Posterior cingulate gyrus (tissue), 11 donors: ENCODE results near the gene CEMIP2.

Experiments
- DNase-seq, 10 donors: peaks; one replicate each; pipeline versions ENCODE4 v3.0.0 to v3.0.0-alpha.2; 2020 to 2021; ENCODE audit warnings: mixed read lengths in 3 of 10
- intact Hi-C: fragments of 100-400 bp; cut with DNase I; formaldehyde crosslinking; loops from one replicate; pipeline ENCODE4 v1.15.1; 2023

The CEMIP2 gene

DNA sequence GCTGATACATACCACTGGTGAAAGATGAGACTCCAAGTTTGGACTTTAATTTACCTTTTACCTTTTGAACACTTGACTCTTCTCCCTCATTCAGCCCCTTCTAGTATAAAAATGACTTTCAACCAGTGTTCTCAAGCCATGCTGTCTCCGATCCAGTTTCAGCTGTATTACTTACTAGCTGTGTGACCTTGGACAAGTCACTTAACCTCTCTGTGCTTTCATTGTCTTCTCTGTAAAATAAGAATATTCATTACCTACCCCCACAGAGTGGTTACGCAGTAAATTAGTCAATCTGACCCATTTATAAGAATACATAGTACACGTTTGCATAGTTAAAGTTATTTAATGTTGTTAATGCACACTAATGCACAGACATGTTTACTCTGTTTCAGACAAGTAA is 12.6 kb upstream of the CEMIP2 start:
- intact Hi-C loops = no loop called here
- DNase-seq = no peak

DNA sequence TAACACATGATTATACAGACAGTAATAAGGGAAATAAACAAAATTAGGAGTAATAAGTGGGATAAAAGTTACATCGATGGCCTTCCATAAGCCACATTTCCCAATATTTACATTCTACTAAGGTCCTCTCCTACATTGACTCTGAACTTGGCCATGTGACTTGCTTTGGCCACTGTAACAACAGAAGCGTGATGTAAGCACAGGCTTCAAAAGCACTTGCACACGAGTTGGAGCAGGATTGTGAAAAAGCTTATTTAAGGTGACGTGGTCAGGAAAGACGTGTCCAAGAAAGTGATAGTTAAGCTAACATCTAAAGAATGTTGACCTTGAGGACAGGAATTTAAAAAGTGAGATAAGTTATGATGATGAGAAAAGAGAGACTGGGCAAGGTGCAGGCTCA is 9.8 kb upstream of the CEMIP2 start:
- no peak for DNase-seq
- intact Hi-C loops = no loop called here

DNA sequence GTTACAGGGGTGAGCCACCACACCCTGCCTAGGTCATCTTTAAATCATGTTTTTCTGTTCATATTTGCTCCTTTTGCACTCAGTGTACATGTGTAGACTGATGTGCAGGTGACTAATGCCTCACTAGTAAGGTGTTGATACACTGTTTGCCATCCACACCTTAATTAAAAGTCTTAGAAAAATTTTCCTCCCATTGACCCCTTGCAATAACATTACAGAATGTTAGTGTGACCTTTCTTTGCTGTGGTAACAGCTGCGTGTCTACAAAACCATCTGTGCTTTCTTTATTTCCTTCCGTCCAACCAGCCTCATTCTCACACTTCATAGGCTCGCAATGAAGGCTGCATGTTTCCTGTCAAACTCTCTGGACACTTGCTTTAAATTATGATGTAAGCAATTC is 6.6 kb upstream of the CEMIP2 start:
- DNase-seq = no peak

DNA sequence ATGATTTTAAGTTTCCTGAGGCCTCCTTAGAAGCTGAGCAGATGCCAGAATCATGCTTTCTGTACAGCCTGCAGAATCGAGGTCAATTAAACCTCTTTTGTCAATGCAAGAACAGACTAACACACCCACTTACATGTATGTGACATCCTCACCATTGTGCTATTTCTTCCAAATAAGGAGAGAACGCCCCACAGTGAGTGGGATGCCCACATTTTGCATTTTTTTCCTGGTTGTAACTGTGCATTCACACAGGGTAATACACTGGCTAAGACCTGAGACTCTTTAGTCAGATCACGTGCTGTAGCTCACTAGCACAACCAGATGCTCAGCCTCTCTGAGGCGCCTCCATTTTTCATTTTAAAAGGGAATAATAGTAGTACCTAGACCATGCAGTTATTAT is 4.4 kb upstream of the CEMIP2 start:
- DNase-seq = no peak
- intact Hi-C loops = no loop called here

More for the DNA sequence above, 6.6 kb upstream of the CEMIP2 start:
- intact Hi-C loops = no loop called here

DNA sequence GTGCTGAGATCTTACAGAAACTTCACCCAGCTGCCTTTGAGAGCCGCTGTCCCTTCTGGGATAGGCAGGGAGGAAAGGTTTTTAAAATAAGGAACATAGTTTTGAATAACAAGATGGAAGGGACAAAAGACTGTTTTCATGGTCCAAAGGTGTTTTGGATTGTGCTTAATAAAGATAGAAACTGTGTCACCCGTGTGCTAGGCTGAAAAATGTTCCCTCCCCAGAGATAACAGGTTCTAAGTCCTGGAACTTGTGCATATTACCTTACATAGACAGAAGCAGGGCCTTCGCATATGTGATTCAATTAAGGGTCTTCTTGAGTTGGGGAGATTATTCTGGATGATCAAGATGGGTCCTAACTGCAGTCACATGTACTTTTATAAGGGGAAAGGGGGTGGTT is 1.9 kb upstream of the CEMIP2 start:
- DNase-seq = no peak
- intact Hi-C loops = no loop called here

DNA sequence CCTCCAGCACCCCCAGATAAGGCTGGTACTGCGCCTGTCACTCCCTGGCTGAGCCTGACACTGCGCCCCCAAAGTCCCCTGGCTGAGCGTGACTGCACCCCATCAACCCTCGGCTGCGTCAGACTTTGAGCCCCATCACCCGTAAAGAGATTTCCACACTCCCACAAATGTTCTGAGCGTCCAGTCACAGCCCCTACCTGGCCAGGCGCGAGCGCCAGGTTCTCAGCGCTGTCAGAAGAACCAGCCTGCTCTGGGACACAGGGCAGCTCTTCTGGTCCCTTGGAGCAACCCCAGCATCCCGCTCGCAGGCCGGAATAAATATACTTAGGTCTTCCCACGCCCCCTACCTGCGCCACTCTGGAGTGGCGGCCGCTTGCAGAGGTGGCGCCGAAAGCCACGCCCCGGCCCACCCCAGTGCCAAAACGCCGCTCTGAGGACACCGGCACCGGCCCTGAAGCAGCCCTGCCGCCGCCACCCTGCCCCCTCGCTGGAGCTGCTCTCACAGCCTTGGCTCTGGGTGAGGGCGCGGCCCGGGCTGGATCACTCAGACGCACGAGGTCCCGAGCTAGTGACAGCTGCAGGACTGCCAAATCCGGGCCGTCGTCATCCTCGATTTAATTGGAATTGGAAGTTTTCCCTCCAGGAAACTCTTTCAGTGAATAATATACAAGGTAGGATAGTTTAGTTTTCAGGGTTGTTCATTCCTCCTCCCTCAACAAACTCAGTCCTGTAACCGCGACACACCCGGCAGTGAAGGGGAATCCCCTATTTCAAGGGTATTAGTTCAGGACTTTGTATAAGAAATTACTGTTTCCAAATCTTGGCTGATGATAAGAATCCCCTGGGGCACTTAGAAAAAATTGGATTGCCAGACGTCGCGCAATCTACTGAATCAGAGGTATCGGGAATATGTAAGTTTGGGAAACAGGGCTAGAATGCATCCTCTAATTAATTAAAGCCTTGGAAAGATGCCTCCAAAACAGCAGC is 1.2 kb upstream of the CEMIP2 start:
- intact Hi-C loops = loop anchor here (1.0 to 2.0 kb wide), 2 partner anchors 165 to 485 kb away; no protein-coding TSS in a partner anchor
- DNase-seq = peak; percentile 36 to 94 (median 62)

DNA sequence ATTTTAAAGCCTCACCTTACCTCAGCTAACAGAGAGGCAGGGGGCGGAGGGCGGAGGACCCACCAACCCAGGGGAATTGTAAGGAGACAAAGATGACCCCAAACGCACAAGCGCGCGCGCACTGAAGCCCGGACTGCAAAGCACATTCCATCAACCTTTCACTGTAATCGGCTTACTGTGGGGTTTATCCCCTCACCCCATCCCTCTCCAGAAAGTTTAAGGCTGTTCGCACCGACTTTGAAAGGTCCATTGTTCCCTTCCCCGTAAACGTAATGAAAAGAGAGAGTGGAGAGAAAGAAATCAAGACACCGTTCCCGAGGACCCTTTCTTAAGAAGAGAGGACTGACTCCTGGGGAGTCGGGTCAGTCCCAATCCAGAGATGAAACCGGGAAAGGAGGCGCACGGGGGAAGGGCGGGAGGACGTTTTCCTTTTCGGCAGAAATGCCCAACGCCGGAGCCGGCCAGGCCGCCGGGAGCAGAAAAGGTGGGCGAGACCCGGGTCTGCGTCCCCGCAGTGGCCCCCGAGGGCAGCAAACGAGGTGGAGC is 464 bp downstream of the CEMIP2 start:
- peak in 3 of 10 donors; percentile 11 to 82 (median 65) for DNase-seq

DNA sequence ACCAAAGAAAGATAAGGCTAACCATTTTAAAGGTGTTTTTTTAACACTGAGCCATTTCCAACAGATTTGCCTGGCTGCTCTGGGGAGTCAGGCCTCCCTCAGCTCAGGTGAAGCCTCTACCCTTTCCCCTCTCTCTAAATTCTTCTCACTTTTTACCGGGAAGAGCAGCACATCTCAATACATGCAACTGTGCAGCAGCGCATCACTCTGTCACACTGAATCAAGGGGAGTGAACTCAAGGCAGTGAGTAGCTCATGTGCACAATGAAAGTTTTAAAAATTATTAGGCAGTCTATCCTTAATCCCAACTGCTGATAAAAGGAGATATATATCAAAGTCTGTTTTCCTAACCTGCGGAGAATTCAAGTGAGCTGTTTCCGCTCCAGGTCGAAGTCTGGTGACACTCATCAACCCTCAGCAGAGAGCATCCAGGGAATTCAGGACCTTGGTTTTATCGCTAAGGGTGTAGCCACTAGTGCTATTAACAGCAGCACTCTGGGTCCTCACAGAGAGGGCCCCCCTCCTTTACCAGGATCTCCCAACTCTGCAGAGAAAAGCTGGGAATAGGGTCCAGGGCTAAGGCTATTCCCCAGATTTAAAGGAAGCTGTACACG is 1.0 kb downstream of the CEMIP2 start:
- intact Hi-C loops = no loop called here
- no peak for DNase-seq

More for the DNA sequence above, 464 bp downstream of the CEMIP2 start:
- intact Hi-C loops = loop anchor here (2.0 kb wide), 1 partner anchor 483 kb away; no protein-coding TSS in a partner anchor

DNA sequence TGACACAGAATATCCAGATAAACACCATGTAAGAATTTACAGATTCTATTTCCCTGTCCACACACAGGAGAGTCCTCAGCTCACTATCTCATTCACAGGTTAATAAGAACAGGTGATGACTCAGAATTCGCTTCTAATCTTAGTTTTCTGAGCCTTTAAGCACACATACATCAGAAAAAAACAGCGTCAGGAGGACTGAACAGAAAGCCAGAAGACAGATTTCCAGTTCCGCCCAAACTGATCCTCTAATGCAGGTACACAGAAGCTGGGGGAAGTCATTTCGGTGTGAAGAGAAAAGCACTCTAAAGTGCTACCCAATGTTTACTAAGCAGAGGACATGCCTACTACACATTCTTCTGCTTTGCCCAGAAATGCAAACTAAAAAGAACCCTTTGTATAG is 1.6 kb downstream of the CEMIP2 start:
- intact Hi-C loops = no loop called here
- DNase-seq = no peak

DNA sequence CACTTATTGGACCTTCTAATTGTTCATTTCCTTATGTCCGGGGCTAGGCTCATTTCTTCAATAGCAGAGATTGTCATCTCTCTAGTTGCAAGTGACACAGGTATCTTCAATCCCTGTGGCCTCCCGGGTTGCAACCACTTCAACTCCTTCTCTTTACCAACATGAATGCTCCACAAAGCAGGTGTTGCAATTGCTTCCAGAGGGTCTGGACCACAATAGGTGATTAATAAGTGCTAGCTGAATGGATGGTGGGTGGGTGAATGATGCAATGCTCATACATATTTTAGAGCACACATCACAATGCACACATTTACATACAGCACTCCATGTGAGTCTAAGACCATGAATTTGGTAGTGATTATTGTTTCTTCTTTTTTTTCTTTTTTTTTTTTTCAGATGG is 2.6 kb downstream of the CEMIP2 start:
- intact Hi-C loops = no loop called here
- no peak for DNase-seq

DNA sequence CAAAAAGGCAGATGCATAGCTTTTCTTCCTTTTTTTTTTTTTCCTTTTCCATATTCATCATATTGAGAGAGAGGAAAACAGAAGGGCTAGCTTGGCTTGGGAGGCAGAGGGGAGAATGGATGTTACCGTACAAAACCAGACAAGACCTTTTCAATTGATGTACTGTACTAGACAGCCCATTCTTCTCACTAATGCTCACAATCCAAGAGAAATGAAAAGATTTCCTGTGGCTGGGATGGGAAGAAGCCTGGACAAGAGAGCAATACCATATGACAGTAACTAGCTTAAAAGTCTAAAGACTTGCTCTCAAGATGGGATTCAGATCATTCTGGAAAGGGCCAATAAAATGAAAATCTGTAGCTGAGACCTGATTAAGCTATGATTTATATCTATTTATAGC is 3.4 kb downstream of the CEMIP2 start:
- intact Hi-C loops = no loop called here
- DNase-seq = no peak

DNA sequence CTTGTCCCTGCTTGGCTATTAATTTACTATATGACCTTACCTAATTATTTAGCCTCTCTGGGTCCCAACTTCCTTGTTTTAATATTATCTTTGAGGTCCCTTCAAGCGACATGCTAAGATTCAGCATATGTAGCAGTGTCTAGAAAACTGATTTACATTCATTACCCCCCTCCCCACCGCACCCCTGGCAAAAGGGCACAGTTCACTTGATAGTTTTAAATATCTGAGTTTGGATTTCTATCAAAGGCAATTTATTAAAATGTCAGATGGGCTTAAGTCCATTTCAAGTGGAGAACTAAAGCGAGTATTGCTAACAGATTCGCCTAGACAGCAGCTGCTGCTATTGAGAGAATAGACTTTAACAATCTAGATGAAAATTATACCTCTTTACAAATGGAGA is 3.9 kb downstream of the CEMIP2 start:
- no peak for DNase-seq
- intact Hi-C loops = no loop called here

DNA sequence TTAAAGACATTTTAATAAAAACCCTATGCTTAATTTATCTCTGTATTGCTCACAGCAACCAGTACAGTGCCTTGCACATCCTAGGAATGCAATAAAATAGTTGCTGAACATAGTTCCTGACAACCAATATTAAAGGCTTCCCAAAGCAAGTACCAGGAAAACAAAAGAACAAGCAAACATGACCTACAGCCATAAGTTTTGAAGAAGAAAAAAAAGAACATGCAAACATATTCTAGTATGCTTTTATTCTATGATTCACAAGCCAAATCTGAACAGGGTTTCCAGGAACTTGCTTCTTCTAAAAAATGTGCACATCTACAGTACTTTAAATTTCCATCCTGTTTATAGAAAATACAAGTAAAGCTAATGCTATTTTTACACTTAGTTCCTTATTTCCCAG is 4.5 kb downstream of the CEMIP2 start:
- intact Hi-C loops = no loop called here
- no peak for DNase-seq

DNA sequence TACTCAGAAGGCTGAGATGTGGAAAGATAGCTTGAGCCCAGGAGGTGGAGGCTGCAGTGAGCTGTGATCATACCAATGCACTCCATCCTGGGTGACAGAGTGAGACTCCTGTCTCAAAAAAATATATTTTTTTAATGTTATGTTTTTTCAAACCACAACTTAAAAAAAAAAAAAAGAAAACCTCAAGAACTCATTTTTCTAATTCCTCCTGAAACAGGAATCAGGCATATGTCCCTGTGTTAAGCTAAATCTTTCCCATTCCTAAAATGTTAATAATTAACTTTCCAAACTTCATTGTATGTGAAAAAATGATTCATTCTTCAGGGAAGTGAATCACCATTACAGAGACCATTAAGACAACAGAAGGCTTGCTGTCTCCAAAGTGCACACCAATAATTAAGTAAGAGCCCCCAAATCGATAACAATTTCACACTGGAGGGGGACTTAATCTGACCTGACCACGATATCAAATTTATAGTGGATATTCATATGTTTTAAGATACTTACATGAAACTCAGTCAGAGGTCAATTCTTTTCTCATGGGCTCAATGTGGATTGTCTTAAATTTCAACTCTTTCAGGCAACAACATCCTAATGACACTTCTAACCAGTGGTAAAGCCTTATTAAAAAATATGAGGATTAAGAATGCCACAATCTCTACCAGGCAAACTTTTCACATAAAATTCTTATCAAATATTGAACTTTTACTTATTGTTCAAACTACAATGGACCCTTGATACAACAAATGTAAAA is 5.2 kb downstream of the CEMIP2 start:
- DNase-seq = no peak
- intact Hi-C loops = no loop called here

DNA sequence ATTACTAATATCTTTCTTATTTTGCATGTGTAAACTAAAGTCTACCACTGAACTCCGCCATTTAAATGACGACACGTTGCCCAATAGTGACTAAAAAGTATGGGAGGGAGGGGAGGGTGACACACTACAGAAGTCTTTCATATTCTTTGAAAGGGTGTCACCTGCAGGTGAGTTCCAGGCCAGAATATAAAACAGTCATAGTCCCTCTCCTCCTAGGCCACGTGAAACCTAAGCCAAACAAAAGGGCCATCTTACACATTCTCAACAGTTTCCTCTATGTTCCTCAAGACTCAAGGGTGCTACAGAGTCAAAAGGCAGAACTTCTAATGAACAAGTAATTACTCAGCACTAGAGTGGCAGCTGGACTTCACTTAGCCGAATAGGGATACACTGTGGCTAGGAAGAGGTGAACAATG is 6.4 kb downstream of the CEMIP2 start:
- DNase-seq = no peak
- intact Hi-C loops = no loop called here

DNA sequence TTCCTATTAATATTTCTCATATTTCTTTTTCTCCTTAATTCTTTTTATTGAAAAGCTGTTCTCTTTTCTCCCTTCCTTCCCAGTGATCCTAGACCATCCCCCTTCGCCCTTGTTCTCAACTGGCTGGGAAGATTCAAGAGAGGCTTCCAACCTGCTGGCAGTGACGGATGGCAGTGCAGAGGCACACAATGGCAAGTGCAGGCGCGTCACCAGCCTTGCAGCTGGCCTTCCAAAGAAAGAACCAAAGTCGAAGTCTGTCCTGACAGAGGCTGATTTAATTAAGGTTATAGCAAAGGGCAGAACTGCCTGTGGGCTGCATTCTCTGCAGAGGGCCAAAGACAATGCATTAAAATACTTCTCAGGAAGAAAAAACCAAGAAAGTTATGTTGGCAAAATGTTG is 7.4 kb downstream of the CEMIP2 start:
- intact Hi-C loops = no loop called here
- DNase-seq = no peak

DNA sequence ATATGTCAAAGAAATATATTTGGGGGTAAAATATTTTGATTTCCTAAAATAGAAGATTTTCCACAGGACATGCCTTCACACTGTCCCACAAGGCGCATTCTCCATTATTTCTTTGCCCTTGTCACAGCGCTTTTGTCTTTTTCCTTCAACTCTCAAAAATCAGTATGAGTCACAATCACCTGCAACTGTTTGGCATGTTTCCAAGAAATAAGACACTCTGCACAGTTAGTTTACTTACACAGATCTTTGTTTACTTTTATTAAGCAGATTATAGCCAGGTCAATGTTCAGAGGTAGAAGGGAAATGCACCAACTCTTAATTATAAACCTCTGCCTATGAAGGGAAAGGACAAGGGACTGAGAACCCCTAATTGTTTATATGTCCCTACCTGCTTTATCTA is 9.5 kb downstream of the CEMIP2 start:
- intact Hi-C loops = no loop called here
- DNase-seq = no peak

DNA sequence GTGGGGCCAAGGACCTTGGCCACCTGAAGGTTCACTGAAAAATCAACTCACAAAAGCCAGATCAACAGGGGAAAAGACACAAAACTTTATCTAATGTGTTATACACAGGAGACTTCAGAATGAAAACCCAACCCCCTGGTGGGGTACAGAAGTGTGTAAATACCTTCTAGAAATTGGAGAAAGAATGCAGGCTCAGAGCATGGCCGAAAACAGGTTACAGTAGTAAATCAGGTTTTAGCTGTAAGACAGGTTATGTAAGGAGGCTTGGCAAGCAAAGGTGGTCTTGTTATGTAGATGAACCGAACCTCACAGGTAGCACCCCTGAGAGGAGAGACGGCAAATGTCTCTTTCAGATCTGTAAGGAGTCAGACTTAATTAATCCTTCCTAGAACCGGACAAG is 10.0 kb downstream of the CEMIP2 start:
- DNase-seq = no peak
- intact Hi-C loops = no loop called here

DNA sequence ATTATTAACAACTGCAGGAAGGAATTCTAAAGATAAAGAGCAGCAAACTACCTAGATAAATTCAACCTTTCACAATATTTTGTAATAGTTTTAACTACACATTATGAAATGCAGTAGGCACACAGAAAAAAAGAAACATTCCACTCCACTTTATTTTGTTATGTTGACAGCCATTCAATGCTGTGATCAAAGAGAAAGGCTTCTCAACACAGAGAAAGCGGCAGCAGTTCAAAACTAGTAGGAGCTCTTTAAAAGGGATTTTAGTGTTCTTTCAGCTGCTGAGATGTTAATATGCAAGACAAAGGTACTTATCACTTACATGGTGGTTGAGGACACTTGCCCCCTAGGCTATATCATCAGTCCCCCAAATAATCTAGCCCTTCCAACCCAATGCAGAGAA is 11.6 kb downstream of the CEMIP2 start:
- DNase-seq = no peak
- intact Hi-C loops = no loop called here

DNA sequence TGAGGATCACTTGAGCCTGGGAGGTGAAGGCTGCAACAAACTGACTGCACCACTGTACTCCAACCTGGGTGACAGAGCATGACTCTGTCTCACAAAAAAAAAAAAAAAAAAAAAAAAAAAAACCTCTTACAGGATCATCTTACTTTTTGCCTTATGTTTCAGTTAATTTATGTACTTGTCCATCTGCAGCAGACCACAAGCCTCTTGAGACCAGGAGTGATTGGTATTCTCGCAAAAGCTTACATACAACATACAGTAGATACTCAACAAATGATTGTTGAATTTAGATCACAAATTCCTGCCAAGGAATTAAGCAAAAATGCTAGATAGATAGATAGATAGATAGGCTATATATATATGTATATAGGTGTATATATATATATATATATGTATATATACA is 12.4 kb downstream of the CEMIP2 start:
- intact Hi-C loops = no loop called here
- no peak for DNase-seq

DNA sequence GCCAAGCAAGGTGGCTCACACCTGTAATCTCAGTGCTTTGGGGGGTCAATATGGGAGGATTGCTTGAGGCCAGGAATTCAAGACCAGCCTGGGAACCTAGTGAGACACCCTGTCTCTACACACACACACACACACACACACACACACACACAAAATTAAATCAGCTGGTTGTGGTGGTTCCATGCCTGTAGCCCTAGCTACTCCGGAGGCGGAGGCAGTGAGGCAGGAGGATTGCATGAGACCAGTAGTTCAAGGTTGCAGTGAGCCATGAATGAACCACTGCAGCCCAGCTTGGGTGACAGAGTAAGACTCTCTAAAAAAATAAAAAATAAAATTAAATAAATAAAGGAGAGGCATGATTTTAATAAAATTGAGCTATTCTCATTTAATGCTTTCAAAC is 13.1 kb downstream of the CEMIP2 start:
- intact Hi-C loops = no loop called here
- no peak for DNase-seq
